Lung (tissue), 12 donors: ENCODE measurements around the gene MEF2B. TPM values are rescaled to one million over a fixed set of nuclear protein-coding genes. Genes with fewer than 3 reads are reported as not detected.

Experiments used
- ATAC-seq: fragments of 200-7000 bp; cut with Tn5 transposase; one replicate; pipeline ENCODE4 v1.9.1; 2020; ENCODE audit warnings: moderate number of reproducible peaks; ENCODE audit not compliant: insufficient read depth, low FRiP score
- DNase-seq, 3 donors: peaks; one replicate each; pipeline ENCODE4 v3.0.0-alpha.2; 2013 to 2017
- H3K27ac ChIP-seq, 2 donors: one replicate each; pipeline ENCODE4 v1.5.1; 2013; ENCODE audit warnings: mild to moderate bottlenecking in 2 of 2, moderate library complexity in 2 of 2, control low read depth in 1 of 2, inconsistent platforms in 1 of 2, low read depth in 1 of 2, low read length in 1 of 2
- H3K27me3 ChIP-seq, 3 donors: one replicate each; pipeline ENCODE4 v1.5.1; 2013; ENCODE audit warnings: low read length in 2 of 3; ENCODE audit not compliant: control insufficient read depth in 3 of 3, insufficient read depth in 3 of 3
- H3K36me3 ChIP-seq, 4 donors: one replicate each; pipeline ENCODE4 v1.5.1; 2013; ENCODE audit warnings: low read length in 4 of 4, mild to moderate bottlenecking in 1 of 4, moderate library complexity in 1 of 4; ENCODE audit not compliant: control insufficient read depth in 4 of 4, insufficient read depth in 4 of 4
- H3K4me1 ChIP-seq, 5 donors: one replicate each; pipeline ENCODE4 v1.5.1; 2013; ENCODE audit warnings: low read length in 5 of 5, mild to moderate bottlenecking in 2 of 5, moderate library complexity in 1 of 5; ENCODE audit not compliant: control insufficient read depth in 5 of 5, insufficient read depth in 5 of 5
- H3K4me3 ChIP-seq: one replicate; pipeline ENCODE4 v1.5.1; 2013; ENCODE audit warnings: mild to moderate bottlenecking, control low read depth, moderate library complexity
- H3K9ac ChIP-seq, 2 donors: one replicate each; pipeline ENCODE4 v1.5.1; 2013; ENCODE audit warnings: low read length in 2 of 2, control low read depth in 1 of 2; ENCODE audit not compliant: insufficient read depth in 1 of 2
- H3K9me3 ChIP-seq, 4 donors: one replicate each; pipeline ENCODE4 v1.5.1; 2013; ENCODE audit warnings: low read length in 3 of 4, mild to moderate bottlenecking in 1 of 4, moderate library complexity in 1 of 4; ENCODE audit not compliant: control insufficient read depth in 4 of 4, insufficient read depth in 3 of 4
- CTCF ChIP-seq: IDR thresholded peaks from 2 replicates; pipeline ENCODE4 v1.5.1; 2012; ENCODE audit warnings: mild to moderate bottlenecking; ENCODE audit errors: control extremely low read depth, extremely low read depth
- WGBS, 2 donors: extraction: QIAGEN DNeasy Blood & Tissue Kit; methylation state at CpG; one replicate each; pipeline ENCODE4 v1.1.7; 2013; 5-methylcytosine and 5-hydroxymethylcytosine counted together
- polyA plus RNA-seq, 2 donors: library from polyadenylated mRNA; stranded (reverse); fragments of 200-250 nt; gene quantifications; one replicate each; pipeline ENCODE4 v1.2.1, GENCODE V29; 2013
- total RNA-seq, 2 donors: library from RNA; depleted of rRNA in 1 of 2; stranded (reverse); fragments of >200 nt in 1 of 2; gene quantifications; one replicate each; pipeline ENCODE4 v1.2.1, GENCODE V29; 2014 to 2021
- donor health status: control.
- donor health status: control.
- donor health status: Bipolar disorder and iron deficiency.
- donor health status: healthy.
- donor health status: DM: yes; HTN: yes; CAD: no.

The MEF2B gene
- total and polyA plus RNA-seq, 4 donors, result 0.44 to 1.8 (median 0.61) TPM

- DNase-seq (peak; percentile 66 to 89 (median 86)), ATAC-seq (no peak)
- Histone ChIP-seq H3K36me3 (peaks cover 4 to 23% (median 12%) of the 10 kb centered on the region in 4 donors), H3K4me1 (peaks cover 0 to 2% (median 0%) of the 10 kb centered on the region in 5 donors), H3K4me3 (no peak overlapping the region), H3K27ac (no peak overlapping the region), H3K9me3 (peaks cover 0 to 6% (median under 1%) of the 10 kb centered on the region in 4 donors), H3K9ac (no peak overlapping the region), H3K27me3 (no peaks in the 10 kb centered on the region)
- no peak for TF ChIP-seq CTCF
- 76 to 80% methylated on average over 38 to 39 of the region's 39 CpGs for WGBS, 2 donors
Observed at GRCh38 chr19:19120308-19121231, 49.5 kb downstream of the MEF2B start.

- Histone ChIP-seq H3K9me3 (peaks cover 0 to 6% (median under 1%) of the 10 kb centered on the region in 4 donors), H3K27me3 (no peaks in the 10 kb centered on the region), H3K27ac (no peak overlapping the region), H3K4me3 (no peak overlapping the region), H3K4me1 (peaks cover 0 to 2% (median 0%) of the 10 kb centered on the region in 5 donors), H3K36me3 (peaks cover 4 to 23% (median 12%) of the 10 kb centered on the region in 4 donors), H3K9ac (no peak overlapping the region)
- no peak for DNase-seq
- WGBS, 2 donors, result 95 to 98% methylated on average over 39 of the region's 39 CpGs
- no peak for TF ChIP-seq CTCF
- no peak for ATAC-seq
Observed at GRCh38 chr19:19119325-19120237, 50.5 kb downstream of the MEF2B start.

- ATAC-seq (peak; percentile 14), DNase-seq (no peak)
- no peak for TF ChIP-seq CTCF
Observed at GRCh38 chr19:19115954-19116353, 54.1 kb downstream of the MEF2B start.

More at GRCh38 chr19:19115954-19116353, 54.1 kb downstream of the MEF2B start:
- no peaks in the 10 kb centered on the region for H3K9me3 ChIP-seq
- no peaks in the 10 kb centered on the region for H3K27me3 ChIP-seq
- peaks cover 2 to 13% (median 5%) of the 10 kb centered on the region in 4 donors for H3K36me3 ChIP-seq
- WGBS, 2 donors, result 76 to 79% methylated on average over 9 of the region's 9 CpGs
- no peak overlapping the region for H3K27ac ChIP-seq
- no peak overlapping the region for H3K4me3 ChIP-seq
- peaks cover 0 to 20% (median 5%) of the 10 kb centered on the region in 5 donors for H3K4me1 ChIP-seq
- H3K9ac ChIP-seq, result no peak overlapping the region
